CD1c-positive myeloid dendritic cell (primary cell): ENCODE measurements around the gene FIGNL1.
"Not testable (repeated sequence)": the region's sequence is repeated elsewhere in the genome, so short reads cannot be mapped to it uniquely, and the experiment has no call there.

ENCODE experiments used
- DNase-seq: peaks from one replicate; pipeline ENCODE4 v3.0.0-alpha.2; 2016; ENCODE audit errors: extremely low spot score

Gene FIGNL1

GRCh38 chr7:50471970-50472369, 21.8 kb upstream of the FIGNL1 start:
- no peak for DNase-seq

GRCh38 chr7:50470250-50471163, 20.4 kb upstream of the FIGNL1 start:
- no peak for DNase-seq

GRCh38 chr7:50469181-50469580, 19.0 kb upstream of the FIGNL1 start:
- DNase-seq = no peak

- DNase-seq = peak; percentile 72
Observed at GRCh38 chr7:50467817-50468610, 17.9 kb upstream of the FIGNL1 start.

- DNase-seq = no peak
Observed at GRCh38 chr7:50466815-50467585, 16.9 kb upstream of the FIGNL1 start.

- DNase-seq = no peak
Observed at GRCh38 chr7:50463035-50463434, 12.9 kb upstream of the FIGNL1 start.

- DNase-seq = no peak
Observed at GRCh38 chr7:50462361-50462760, 12.2 kb upstream of the FIGNL1 start.

GRCh38 chr7:50461695-50462094, 11.5 kb upstream of the FIGNL1 start:
- DNase-seq = no peak

- DNase-seq = not testable (repeated sequence)
Observed at GRCh38 chr7:50459183-50459582, 9.0 kb upstream of the FIGNL1 start.

GRCh38 chr7:50458651-50459050, 8.5 kb upstream of the FIGNL1 start:
- not testable (repeated sequence) for DNase-seq

- no peak for DNase-seq
Observed at GRCh38 chr7:50456371-50457123, 6.4 kb upstream of the FIGNL1 start.

GRCh38 chr7:50455658-50456057, 5.5 kb upstream of the FIGNL1 start:
- peak; percentile 6 for DNase-seq

- no peak for DNase-seq
Observed at GRCh38 chr7:50454968-50455367, 4.8 kb upstream of the FIGNL1 start.

- DNase-seq = no peak
Observed at GRCh38 chr7:50450590-50451032, 461 bp upstream of the FIGNL1 start.

- no peak for DNase-seq
Observed at GRCh38 chr7:50449501-50449880, 659 bp downstream of the FIGNL1 start.

GRCh38 chr7:50448823-50449222, 1.3 kb downstream of the FIGNL1 start:
- no peak for DNase-seq

- no peak for DNase-seq
Observed at GRCh38 chr7:50446542-50446960, 3.6 kb downstream of the FIGNL1 start.

GRCh38 chr7:50436133-50436806, 13.9 kb downstream of the FIGNL1 start:
- peak; percentile 51 for DNase-seq

- DNase-seq = no peak
Observed at GRCh38 chr7:50431722-50432305, 18.3 kb downstream of the FIGNL1 start.

- DNase-seq = no peak
Observed at GRCh38 chr7:50431316-50431715, 18.8 kb downstream of the FIGNL1 start.
